COLO668 (cell line): ENCODE data around the gene ASMTL.
"Not testable (repeated sequence)": the region's sequence is repeated elsewhere in the genome, so short reads cannot be mapped to it uniquely, and the experiment has no call there.

ENCODE experiments used
- DNase-seq: peaks from one replicate; lab custom pipeline; 2025; ENCODE audit not compliant: unreplicated experiment; lab: John Stamatoyannopoulos, UW

The ASMTL gene

GRCh38 chrX:1416327-1416784 is 36.4 kb downstream of the ASMTL start:
- DNase-seq = no peak

- DNase-seq = no peak
Observed at GRCh38 chrX:1412551-1413161, 40.1 kb downstream of the ASMTL start.

- no peak for DNase-seq
Observed at GRCh38 chrX:1411326-1411725, 41.4 kb downstream of the ASMTL start.

DNA sequence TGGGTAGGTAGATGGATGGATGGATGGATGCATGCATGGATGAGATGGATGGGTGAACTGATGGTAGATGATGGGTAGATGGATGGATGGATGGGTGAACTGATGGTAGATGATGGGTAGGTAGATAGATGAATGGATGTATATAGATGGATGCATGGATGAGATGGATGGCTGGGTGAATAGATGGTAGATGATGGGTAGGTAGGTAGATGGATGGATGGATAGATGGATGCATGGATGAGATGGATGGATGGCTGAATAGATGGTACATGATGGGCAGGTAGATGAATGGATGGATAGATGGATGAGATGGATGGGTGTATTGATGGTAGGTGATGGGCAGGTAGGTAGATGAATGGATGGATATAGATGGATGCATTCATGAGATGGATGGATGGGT is 45.7 kb downstream of the ASMTL start:
- DNase-seq = no peak

GRCh38 chrX:1405769-1406168 is 46.9 kb downstream of the ASMTL start:
- not testable (repeated sequence) for DNase-seq

DNA sequence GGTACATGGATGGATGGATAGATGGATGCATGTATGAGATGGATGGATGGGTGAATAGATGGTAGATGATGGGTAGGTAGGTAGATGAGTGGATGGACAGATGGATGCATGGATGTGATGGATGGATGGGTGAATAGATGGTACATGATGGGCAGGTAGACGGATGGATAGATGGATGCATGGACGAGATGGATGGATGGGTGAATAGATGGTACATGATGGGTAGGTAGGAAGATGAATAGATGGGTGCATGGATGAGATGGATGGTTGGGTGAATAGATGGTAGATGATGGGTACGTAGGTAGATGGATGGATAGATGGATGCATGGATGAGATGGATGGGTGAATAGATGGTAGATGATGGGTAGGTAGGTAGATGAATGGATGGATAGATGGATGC is 48.8 kb downstream of the ASMTL start:
- DNase-seq = not testable (repeated sequence)

DNA sequence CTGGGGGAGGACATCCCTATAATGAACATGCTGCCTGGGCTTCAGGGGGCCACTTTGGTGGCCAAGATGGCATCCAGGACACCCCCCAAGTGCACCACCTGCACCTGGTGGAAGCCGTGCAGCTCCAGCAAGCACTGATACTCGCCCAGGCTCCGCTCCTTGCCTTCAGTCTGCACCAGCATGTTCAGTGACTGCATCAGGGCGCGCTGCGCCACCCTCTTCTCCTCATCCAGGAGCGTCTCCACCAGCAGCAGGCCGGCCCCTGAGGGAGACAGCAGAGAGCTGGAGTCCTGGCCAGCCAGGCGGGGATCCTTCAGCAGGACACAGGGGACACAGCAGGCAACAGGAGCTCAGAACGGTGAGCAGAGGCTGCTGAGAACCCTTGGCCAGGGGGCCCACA is 49.5 kb downstream of the ASMTL start:
- DNase-seq = no peak

DNA sequence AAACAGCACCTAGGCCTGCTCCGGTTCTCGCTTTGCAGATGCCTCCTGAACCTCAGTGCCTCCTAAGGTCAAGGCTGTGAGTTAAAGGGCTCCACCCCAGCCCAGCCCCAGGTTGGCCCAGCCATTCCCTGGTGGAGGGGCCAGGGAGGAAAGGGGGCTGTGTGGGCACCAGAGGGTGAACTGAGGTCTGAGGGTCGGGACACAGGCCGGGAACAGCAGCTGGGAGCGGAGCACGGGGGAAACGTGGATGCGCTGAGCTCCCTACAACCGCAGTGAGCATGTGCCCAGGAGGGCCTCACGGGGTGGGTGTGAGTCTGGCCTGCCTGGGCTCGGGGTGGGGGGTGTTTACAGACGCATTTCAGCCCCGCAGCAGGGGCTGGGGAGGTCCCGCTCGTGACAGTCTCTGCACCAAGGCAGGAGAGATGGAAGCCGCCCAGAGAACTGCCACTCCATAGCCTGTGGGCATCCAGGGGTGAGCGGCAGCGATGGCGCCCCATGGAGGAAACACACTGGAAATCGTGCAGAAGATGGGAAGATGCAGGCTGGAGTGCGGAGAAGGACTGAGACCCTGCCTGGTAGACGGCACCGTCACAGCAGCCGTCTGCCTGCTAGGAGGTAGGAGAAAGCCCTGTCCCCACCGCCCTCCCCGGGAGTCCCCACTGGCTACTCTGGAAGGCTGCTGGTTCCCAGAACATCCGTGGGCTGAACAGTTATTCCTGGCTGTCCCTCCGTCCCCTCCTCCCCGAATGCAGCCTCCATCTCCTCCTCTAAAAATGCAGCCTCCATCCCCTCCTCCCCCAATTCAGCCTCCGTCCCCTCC is 50.9 kb downstream of the ASMTL start:
- DNase-seq = no peak

- no peak for DNase-seq
Observed at GRCh38 chrX:1400742-1401471, 51.8 kb downstream of the ASMTL start.

DNA sequence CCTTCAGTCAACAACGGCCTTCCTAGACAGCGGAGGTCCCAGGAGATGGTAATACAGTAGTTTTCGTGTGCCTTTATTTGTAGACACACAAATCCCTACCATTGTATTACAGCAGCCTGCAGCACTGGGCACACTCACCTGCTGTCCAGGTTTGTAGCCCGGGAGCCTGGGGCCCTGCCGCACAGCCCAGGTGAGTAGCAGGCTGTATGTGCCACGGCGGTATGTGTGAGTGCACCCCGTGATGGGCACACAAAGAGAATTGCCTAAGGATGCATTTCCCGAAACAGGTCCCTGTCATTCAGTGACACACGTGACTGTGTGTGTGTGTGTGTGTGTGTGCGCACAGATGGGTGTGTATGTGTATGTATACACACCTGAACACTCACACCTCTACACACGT is 52.7 kb downstream of the ASMTL start:
- no peak for DNase-seq

- no peak for DNase-seq
Observed at GRCh38 chrX:1398431-1399340, 54.0 kb downstream of the ASMTL start.

GRCh38 chrX:1397441-1398270 is 55.1 kb downstream of the ASMTL start:
- no peak for DNase-seq

DNA sequence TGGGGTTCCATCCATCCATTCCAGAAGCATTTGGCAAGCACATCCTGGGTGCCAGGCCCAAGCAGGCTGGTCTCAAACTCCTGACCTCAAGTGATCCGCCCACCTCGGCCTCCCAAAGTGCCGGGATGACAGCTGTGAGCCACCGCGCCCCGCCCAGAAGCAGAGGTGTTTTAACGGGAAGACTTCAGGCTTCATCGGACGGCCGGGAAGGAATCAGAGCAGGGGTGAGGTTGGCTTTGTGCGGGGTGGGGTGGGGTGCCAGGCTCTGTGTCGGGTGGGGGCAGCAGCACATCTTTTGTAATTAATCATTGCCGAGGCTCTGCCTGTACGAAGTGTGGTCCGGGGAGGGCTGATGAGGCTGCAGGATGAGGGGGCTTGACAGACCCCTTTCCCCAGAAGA is 55.7 kb downstream of the ASMTL start:
- DNase-seq = no peak

DNA sequence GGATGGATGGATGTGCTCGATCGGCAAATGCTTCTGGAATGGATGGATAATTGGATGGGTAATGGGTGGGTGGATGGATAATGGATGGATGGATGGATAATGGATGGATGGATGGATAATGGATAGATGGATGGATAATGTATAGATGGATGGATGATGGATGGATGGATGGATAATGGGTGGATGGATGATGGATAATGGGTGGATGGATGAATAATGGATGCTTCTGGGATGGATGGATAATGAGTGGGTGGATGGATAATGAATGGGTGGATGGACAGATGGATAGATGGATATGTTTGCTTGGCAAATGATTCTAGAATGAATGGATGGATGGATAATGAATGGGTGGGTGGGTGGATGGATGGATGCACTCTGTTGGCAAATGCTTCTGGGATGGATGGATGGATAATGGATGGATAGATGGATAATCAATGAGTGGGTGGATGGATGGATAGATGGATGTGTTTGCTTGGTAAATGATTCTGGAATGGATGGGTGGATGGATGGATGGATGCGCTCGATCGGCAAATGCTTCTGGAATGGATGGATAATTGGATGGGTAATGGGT is 57.0 kb downstream of the ASMTL start:
- no peak for DNase-seq

DNA sequence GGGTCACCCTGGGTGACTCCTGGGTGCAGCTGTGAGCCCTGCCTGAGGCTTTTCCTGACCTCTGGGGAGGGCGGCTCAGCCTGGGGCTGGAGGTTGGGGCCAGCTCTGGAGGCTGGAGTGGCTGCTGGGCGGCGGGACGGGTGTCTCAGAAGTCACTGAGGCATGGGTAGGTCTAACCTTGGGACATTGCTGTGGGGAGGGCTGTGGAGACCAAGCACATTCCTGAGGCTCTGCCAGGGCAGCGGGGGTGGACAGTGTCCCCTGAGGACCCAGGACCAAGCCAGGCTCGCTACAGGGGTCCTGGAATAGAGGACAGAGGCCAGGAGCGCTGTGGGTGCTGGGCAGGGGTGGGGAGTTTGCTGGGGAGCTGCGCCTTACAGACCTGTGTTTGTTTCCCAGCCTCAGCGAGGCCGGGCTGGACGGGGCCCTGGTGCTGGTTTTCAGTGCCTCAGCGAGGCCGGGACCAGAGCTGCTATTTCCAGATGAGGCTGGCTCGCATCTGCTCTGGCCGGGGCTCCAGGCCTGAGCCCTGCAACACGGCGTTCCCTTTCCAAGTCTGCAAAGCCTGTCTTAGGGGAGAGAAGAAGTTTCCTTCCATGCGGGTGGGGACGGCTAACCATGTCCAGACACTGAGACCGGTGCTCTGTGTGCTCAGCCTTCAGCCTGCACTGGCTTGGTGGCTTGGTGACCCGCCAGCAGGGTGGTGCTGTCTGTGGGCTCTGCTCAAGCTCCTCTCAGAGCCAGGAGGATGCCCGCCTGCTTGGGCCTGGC is 57.8 kb downstream of the ASMTL start:
- no peak for DNase-seq

DNA sequence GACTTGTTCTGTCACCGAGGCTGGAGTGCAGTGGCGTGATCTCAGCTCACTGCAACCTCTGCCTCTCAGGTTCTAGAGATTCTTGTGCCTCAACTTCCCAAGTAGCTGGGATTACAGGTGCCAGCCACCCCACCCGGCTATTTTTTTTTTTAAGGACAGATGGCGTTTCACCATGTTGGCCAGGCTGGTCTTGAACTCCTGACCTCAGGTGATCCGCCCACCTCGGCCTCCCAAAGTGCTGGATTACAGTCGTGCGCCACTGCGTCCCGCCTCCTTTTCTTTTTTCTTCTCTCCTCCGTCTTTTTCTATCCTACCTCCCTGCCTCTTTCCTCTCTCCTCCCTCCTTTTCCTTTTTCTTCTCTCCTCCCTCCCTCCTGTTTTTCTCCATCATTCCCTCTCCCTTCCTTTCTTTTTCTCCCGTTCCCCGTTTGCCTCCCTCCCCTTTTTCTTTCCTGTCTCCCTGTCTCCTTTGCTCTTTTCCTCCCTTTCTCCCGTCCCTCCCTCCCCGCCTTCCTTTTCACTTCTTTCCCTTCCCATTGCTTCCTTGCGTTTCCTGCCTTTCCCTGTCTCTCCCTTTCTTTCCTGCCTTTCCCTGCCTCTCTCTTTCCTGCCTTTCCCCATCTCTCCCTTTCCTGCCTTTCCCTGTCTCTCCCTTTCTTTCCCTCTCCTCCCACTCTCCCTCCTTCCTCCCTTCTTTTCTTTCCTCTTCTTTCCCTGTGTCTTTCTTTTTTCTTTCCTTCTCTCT is 58.7 kb downstream of the ASMTL start:
- DNase-seq = no peak

- DNase-seq = no peak
Observed at GRCh38 chrX:1392376-1393068, 60.2 kb downstream of the ASMTL start.
